GM19043 (cell line): ENCODE data around the gene TNIP2.
"Not testable (repeated sequence)": the region's sequence is repeated elsewhere in the genome, so short reads cannot be mapped to it uniquely, and the experiment has no call there.

Experiments
- ATAC-seq: cut with Tn5 transposase; IDR thresholded peaks from one replicate; pipeline ENCODE4 v1.9.1; 2021; ENCODE audit warnings: low read depth; ENCODE audit not compliant: unreplicated experiment

Gene TNIP2

DNA sequence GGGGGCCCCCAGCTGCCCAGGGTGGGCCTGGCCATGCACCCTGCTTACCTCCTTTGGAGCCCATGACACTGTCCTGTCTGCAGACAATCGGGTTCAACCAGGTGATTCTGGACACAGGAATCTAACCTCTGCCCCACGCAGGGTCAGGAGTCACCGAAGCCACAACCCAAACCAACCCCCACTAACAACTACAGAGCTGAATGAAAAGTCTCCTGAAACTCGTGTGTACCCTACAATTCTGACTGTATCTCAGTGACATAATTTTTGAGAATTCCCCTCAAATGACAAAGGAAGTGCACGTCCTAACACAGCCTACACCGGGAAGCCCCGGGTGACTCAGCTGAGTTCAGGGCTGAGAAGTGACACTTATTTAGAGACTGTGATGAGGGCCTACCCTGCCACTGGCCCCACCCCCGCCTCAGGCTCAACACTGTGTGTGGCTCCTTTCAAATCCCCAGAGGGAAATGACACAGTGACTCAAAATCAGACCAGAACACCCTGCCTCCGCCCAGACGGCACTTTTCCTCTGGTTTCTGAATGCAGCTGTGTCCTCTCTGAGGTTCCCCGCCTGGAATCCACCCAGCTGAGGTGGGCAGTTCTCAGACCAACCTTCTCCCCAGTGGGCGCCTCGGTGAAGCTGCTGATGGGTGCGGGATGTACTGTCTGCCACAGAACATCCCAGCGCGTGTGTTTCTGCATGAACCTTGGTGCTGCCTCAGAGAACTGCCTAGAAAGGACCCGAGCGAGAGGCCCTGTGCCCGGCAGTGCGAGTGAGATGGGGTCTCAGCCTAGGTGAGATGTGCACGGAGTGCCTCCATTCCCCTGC lies 9.9 kb downstream of the TNIP2 start:
- peak; percentile 88 for ATAC-seq

DNA sequence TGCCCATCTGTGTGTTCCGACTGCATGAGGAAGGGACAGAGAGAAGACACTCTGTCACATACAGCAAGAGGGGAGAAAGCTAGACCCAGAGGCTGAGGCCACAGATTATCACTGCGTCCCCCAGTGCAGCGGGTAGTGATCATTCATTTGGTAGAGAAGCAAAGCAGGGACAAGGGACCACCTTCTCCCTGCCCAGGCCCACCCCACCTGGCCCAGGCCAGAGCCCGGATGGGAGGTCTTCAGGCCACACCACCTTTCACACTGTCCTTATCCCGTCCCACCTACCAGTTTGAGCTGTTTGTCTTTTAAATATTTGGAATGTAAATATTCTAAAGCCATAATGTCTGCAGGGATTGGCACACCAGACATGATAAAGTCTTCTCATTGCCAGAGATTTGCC lies 10.6 kb downstream of the TNIP2 start:
- no peak for ATAC-seq

- no peak for ATAC-seq
Measured at GRCh38 chr4:2744576-2745270, 11.4 kb downstream of the TNIP2 start.

- ATAC-seq: no peak
Measured at GRCh38 chr4:2743518-2744445, 12.4 kb downstream of the TNIP2 start.

GRCh38 chr4:2742823-2743517 lies 13.2 kb downstream of the TNIP2 start:
- no peak for ATAC-seq

GRCh38 chr4:2742081-2742822 lies 13.9 kb downstream of the TNIP2 start:
- no peak for ATAC-seq

DNA sequence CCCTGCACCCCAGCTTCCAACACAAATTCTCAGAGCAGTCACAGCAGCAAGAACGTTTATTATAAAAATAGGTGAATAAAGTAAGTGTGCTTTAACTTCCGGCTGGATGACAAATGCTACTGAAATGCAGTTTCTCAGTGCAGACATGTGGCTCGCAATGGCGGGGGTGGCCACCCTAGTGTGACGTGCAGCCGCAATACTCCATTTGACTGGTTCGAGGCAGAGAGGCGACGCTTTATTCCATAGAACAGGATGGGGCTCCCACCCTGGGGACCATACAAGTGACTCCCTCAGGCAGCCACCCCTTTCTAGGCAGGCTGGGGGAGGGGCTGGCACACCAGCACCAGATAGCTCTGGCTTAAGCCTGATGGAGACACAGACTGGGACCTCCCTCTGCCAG lies 14.5 kb downstream of the TNIP2 start:
- ATAC-seq: no peak

DNA sequence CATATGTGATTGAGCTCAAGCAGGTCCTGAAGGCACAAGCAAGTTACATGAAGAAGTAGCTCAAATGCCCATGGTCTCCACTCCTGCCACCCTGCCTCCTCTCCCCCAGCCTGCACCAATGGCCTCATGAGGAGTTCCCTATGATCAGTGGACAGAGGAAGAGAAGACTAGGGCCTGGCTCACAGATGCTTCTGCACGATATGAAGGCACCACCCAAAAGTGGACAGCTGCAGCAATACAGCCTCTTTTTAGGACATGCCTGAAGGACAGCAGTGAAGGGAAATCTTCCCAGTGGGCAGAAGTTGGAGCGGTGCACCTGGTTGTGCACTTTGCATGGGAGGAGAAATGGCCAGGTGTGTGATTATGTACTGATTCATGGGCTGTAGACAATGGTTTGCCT lies 17.8 kb downstream of the TNIP2 start:
- ATAC-seq: not testable (repeated sequence)

DNA sequence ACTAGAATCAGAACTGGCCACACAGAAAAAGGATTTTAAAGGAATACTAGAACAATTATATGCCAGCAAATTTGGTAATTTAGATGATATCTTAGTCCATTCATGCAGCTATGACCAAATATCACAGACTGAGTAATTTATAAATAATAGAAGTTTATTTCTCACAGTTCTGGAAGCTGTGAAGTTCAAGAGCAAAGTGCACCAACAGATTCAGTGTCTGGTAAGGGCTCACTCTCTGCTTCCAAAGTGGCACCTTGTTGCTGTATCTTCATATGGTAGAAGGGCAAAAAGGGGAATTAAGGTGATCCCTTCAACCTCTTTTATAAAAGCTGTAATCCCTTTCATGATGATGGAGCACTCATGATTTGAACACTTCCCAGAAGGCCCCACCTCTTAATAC lies 20.3 kb downstream of the TNIP2 start:
- no peak for ATAC-seq

- peak; percentile 55 for ATAC-seq
Measured at GRCh38 chr4:2734612-2735011, 21.5 kb downstream of the TNIP2 start.

DNA sequence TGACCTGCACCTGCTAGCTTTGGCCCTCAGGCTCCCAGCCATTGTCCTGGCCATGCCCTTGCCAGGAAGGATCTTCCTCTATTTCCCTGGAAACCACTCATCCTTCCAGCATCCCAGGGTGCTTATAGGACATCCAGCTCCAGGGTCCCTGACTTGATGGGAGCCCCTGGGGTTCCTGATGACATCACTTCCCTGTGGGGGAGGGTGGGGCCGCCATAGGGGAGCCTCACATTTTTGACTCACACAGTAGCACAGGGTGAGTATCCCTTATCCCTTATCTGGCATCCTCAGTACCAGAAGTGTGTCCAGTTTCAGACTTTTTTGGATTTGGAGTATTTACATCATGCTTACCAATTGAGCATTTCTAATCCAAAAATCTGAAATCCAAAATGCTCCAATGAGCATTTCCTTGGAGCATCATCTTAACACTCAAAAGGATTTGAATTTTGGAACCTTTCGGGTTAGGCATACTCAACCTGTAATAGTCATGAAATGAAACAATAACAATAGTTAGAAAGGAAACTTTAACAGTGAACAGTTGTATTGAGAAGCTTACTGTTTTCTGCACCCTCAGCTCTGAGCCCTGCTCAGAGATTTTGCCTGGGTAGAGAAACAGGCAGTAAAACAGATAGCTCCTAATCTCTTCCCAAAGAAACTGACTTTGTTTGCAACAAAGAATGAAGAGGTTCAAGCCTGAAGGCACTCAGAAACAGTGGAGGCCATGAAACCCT lies 22.1 kb downstream of the TNIP2 start:
- ATAC-seq: no peak

DNA sequence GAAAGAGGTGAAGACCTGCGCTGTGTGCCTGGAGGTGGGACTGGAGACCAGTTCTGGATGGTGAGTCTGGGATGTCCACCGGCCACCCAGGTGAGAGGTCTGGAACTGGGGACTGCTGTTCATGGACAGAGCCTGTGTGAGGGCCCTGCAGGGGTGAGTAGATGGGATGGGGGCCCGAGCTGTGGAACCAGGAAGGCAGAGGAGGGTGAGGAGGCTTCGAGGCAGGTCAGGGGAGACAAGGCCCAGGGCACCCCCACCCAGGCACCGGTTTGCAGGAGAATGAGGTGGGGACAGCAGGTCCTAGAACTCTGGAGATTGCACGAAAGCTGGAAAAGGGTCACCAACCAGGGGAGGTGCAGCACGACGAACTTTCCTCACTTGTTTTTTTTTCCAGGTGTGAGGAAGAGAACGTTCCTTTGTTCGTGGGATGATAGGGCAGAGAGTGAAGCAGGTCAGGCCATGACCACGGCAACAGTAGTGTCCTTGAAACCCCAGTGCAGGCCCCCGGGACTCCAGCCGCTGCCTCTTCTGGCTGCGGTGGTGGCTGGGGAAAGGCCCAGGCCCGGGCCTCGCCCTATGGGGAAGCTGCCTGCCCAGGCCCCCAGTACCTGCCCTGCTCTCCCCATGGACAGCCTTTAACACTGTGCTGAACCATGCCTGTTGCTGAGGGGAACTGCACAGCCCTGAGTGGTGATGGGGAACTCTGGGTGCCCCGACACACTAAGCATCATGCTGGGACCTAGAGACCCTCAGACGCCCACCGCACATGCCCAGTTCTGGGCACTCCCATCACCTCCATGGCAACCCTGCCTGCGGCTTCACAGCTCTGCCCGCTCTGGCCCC lies 22.9 kb downstream of the TNIP2 start:
- ATAC-seq: no peak

DNA sequence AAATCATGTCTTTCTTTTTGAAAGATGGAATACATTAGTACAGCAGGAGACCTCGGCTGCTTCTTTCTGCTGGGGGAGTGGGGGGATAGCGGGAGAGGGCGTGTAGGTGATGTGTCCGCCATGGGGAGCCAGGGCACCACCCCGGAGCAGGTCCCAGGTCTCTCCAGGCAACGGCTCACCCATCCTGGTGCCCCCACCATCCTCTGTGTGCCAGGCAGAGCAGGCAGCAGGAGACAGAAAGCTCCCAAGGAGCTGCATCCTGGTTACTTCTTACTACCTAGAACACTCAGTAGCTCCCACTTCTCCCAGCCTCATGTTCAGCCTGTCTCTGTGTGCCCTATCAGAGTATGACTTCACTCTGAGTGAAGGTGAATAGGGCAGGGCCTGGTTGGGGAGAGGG lies 23.6 kb downstream of the TNIP2 start:
- ATAC-seq: no peak

- ATAC-seq: no peak
Measured at GRCh38 chr4:2731907-2732317, 24.2 kb downstream of the TNIP2 start.

- no peak for ATAC-seq
Measured at GRCh38 chr4:2729533-2729875, 26.6 kb downstream of the TNIP2 start.

GRCh38 chr4:2728806-2729532 lies 27.2 kb downstream of the TNIP2 start:
- no peak for ATAC-seq

DNA sequence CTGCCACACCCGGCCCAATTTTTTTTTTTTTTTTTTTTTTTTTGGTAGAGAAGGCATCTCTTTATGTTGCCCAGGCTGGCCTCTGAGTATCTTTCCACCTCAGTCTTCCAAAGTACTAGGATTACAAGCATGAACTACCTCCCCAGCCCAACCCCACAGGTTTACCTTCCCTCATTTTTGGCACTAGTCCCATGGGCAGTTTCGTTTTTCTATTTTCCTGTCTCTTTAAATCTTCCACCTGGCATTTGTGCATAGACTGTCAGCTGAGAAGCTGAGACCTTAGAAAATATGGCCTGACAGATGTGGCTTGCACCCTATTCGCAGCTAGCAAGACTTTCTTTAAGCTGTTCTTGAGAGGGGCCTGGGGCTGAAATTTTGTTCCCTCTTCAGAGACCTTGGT lies 27.9 kb downstream of the TNIP2 start:
- ATAC-seq: no peak

- ATAC-seq: not testable (repeated sequence)
Measured at GRCh38 chr4:2726881-2727280, 29.3 kb downstream of the TNIP2 start.
